ENCODE data around the gene MAP1LC3B.
A peak's percentile ranks its signal among the peaks of the same experiment; 100 is the strongest.

The MAP1LC3B gene

DNA sequence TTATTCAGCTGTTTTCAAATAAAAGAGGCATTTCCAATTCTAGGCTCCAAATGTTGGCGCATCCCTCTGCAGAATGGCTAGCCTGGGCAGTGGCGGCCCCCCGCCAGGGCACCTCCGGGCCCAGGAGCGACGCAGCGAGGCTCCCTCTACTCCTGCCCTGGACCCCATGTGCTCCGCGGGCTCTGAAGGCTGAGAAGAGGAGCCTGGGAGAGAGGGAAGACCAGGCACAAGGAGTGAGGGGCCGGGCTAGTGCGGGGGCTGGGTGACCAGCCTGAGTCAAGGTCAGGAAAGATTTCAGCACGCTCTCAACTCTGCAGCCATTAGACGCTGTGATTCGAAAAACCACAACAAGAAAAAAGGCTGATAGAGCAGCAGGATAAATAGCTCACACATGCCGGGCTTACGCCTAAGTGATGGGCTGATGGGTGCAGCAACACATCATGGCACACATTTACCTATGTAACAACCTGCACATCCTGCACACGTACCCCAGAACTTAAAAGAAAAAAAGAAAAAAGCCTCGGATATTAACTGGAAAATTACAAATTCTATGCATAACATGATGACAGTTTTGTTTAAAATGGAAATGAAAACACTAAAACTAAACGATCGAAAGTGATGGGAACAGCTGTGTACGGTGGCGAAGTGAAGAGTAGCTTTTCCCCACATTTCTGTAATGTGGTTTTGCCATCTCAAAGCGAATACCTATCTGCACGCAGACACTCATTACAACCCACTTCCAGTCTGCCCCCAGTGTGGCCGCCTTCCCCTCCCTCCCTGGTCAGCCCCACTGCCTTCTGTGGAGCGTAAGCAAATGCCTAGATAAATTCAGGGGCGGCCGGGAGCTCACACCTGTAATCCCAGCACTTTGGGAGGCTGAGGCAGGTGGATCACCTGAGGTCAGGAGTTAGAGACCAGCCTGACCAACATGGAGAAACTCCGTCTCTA, 44.4 kb downstream of the MAP1LC3B start:
- peak; percentile 73 for ATAC-seq
- TF ChIP-seq, protein P1, sequence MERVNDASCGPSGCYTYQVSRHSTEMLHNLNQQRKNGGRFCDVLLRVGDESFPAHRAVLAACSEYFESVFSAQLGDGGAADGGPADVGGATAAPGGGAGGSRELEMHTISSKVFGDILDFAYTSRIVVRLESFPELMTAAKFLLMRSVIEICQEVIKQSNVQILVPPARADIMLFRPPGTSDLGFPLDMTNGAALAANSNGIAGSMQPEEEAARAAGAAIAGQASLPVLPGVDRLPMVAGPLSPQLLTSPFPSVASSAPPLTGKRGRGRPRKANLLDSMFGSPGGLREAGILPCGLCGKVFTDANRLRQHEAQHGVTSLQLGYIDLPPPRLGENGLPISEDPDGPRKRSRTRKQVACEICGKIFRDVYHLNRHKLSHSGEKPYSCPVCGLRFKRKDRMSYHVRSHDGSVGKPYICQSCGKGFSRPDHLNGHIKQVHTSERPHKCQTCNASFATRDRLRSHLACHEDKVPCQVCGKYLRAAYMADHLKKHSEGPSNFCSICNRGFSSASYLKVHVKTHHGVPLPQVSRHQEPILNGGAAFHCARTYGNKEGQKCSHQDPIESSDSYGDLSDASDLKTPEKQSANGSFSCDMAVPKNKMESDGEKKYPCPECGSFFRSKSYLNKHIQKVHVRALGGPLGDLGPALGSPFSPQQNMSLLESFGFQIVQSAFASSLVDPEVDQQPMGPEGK (CRISPR knock-in tag; IDR thresholded peaks at IDR 0.05; ENCODE audit: borderline replicate concordance) = no peak
- TF ChIP-seq PPARA (CRISPR knock-in tag; IDR thresholded peaks at IDR 0.05; ENCODE audit: borderline replicate concordance) (no peak), ZFP30 (CRISPR knock-in tag; IDR thresholded peaks at IDR 0.05) (no peak), ARNTL (CRISPR knock-in tag; IDR thresholded peaks at IDR 0.05; ENCODE audit: borderline replicate concordance, low read depth) (no peak), GLIS3 (CRISPR knock-in tag; IDR thresholded peaks at IDR 0.05) (no peak), OSR1 (CRISPR knock-in tag; IDR thresholded peaks at IDR 0.05) (no peak), BACH2 (CRISPR knock-in tag; IDR thresholded peaks at IDR 0.05; ENCODE audit: borderline replicate concordance) (no peak), TOX (CRISPR knock-in tag; IDR thresholded peaks at IDR 0.05; ENCODE audit: borderline replicate concordance) (no peak), POU6F1 (CRISPR knock-in tag; IDR thresholded peaks at IDR 0.05; ENCODE audit: borderline replicate concordance, low read depth) (no peak), CSDC2 (CRISPR knock-in tag; IDR thresholded peaks at IDR 0.05) (no peak), ZNF70 (CRISPR knock-in tag; IDR thresholded peaks at IDR 0.05) (no peak), ESRRG (CRISPR knock-in tag; IDR thresholded peaks at IDR 0.05) (no peak), CSRNP3 (CRISPR knock-in tag; IDR thresholded peaks at IDR 0.05) (no peak), ZFP3 (CRISPR knock-in tag; IDR thresholded peaks at IDR 0.05) (no peak), ZNF8 (CRISPR knock-in tag; IDR thresholded peaks at IDR 0.05) (no peak), ZNF565 (CRISPR knock-in tag; conservative IDR thresholded peaks at IDR 0.05; ENCODE audit: low read depth) (no peak), ISL1 (CRISPR knock-in tag; IDR thresholded peaks at IDR 0.05) (no peak), RARB (CRISPR knock-in tag; IDR thresholded peaks at IDR 0.05) (no peak)
- TF ChIP-seq, protein P2, sequence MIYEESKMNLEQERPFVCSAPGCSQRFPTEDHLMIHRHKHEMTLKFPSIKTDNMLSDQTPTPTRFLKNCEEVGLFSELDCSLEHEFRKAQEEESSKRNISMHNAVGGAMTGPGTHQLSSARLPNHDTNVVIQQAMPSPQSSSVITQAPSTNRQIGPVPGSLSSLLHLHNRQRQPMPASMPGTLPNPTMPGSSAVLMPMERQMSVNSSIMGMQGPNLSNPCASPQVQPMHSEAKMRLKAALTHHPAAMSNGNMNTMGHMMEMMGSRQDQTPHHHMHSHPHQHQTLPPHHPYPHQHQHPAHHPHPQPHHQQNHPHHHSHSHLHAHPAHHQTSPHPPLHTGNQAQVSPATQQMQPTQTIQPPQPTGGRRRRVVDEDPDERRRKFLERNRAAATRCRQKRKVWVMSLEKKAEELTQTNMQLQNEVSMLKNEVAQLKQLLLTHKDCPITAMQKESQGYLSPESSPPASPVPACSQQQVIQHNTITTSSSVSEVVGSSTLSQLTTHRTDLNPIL (CRISPR knock-in tag; IDR thresholded peaks at IDR 0.05; ENCODE audit: low read depth) = no peak

- no peak for ATAC-seq
- TF ChIP-seq SNAI2 (CRISPR knock-in tag; IDR thresholded peaks at IDR 0.05) (no peak), ESRRG (CRISPR knock-in tag; IDR thresholded peaks at IDR 0.05) (no peak), TOX (CRISPR knock-in tag; IDR thresholded peaks at IDR 0.05; ENCODE audit: borderline replicate concordance) (no peak), CSRNP3 (CRISPR knock-in tag; IDR thresholded peaks at IDR 0.05) (no peak), ZFP30 (CRISPR knock-in tag; IDR thresholded peaks at IDR 0.05) (no peak), POU6F1 (CRISPR knock-in tag; IDR thresholded peaks at IDR 0.05; ENCODE audit: borderline replicate concordance, low read depth) (no peak), OSR1 (CRISPR knock-in tag; IDR thresholded peaks at IDR 0.05) (no peak), ARNTL (CRISPR knock-in tag; IDR thresholded peaks at IDR 0.05; ENCODE audit: borderline replicate concordance, low read depth) (no peak)
- TF ChIP-seq, protein P1 (CRISPR knock-in tag; IDR thresholded peaks at IDR 0.05; ENCODE audit: borderline replicate concordance) = no peak
Observed at GRCh38 chr16:87437327-87437726, 45.2 kb downstream of the MAP1LC3B start.

All from SK-N-SH treated with all-trans-retinoic acid at 6 μM for 48 hours (cell line).